ENCODE measurements around the gene PPRC1.

GRCh38 chr10:102113956-102114857 is 18.6 kb upstream of the PPRC1 start:
- TF ChIP-seq POLR2A (IDR thresholded peaks at IDR 0.05; ENCODE audit: low read length): no peak
- TF ChIP-seq GATA1 (IDR thresholded peaks at IDR 0.05; ENCODE audit: low read depth, low read length): no peak
